ENCODE data around the gene DRC1.

DNA sequence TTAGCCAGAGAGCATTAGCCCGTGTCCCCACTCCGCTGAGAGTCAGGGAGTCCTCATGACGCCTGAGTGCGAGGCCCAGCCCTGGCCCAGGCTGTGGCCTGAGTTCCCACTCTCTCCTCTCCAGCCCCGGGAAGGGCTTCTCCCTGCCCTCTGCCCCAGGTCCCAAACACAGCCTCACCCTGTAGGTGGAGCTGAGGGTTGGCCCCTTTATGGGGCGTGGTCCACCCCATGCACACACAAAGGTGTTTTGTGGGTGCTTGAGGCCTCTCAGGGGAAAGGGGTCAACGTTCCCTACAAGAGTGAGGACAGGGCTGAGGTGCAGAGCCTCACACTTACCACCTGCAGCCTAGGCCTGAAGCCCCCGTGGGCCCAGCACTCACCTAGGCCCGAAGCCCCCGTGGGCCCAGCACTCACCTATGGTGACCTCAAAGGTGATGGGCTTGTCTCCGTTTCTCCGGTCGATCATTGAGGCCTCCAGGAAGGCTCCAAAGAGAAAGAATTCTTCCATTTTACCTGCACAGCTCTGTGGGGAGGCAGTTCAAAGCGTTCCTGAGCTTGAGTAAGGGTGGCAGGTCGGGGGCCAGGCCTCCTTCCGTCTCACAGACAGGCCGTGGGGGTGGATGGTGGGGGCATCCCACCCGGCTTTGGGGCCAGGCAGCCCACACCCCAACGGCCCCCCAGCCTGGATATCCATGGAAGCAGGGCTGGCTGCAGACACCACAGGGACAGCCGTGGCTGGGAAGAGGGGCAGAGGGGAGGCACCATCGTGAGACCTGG lies 78.3 kb downstream of the DRC1 start:
- TF ChIP-seq, protein P1, sequence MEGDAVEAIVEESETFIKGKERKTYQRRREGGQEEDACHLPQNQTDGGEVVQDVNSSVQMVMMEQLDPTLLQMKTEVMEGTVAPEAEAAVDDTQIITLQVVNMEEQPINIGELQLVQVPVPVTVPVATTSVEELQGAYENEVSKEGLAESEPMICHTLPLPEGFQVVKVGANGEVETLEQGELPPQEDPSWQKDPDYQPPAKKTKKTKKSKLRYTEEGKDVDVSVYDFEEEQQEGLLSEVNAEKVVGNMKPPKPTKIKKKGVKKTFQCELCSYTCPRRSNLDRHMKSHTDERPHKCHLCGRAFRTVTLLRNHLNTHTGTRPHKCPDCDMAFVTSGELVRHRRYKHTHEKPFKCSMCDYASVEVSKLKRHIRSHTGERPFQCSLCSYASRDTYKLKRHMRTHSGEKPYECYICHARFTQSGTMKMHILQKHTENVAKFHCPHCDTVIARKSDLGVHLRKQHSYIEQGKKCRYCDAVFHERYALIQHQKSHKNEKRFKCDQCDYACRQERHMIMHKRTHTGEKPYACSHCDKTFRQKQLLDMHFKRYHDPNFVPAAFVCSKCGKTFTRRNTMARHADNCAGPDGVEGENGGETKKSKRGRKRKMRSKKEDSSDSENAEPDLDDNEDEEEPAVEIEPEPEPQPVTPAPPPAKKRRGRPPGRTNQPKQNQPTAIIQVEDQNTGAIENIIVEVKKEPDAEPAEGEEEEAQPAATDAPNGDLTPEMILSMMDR (IDR thresholded peaks at IDR 0.05), result no peak
- TF ChIP-seq POLR2A (IDR thresholded peaks at IDR 0.05; ENCODE audit: low read depth) (no peak), EP300 (IDR thresholded peaks at IDR 0.05) (no peak), POLR2AphosphoS5 (IDR thresholded peaks at IDR 0.05) (no peak)

Measured in esophagus muscularis mucosa (tissue), 4 donors.